HepG2 (cell line): Measurements from ENCODE around the gene METTL26. TPM values are rescaled to one million over a fixed set of nuclear protein-coding genes. Genes with fewer than 3 reads are reported as not detected.

Source experiments
- HNRNPLL ChIP-seq: fragments of 200-400 bp; formaldehyde crosslinking; IDR thresholded peaks from 2 replicates; pipeline ENCODE4 v1.6.1; 2017; ENCODE audit warnings: mild to moderate bottlenecking, low read depth, low read length; ENCODE audit not compliant: poor library complexity, severe bottlenecking
- KDM1A ChIP-seq: IDR thresholded peaks from 2 replicates; pipeline ENCODE4 v1.6.1; 2016; ENCODE audit warnings: missing compliant biosample characterization
- MED13 ChIP-seq: sonication (generic); formaldehyde crosslinking; IDR thresholded peaks from 2 replicates; pipeline ENCODE4 v1.5.0; 2020; ENCODE audit warnings: missing genetic modification reagents
- STAT5B ChIP-seq: sonication (generic); formaldehyde crosslinking; IDR thresholded peaks from 2 replicates; pipeline ENCODE4 v1.4.0; 2020; ENCODE audit warnings: missing genetic modification reagents
- ZNF367 ChIP-seq: sonication (generic); formaldehyde crosslinking; IDR thresholded peaks from 2 replicates; pipeline ENCODE4 v1.4.0; 2020; ENCODE audit warnings: missing genetic modification reagents, borderline replicate concordance
- ZNF75D ChIP-seq: sonication (generic); formaldehyde crosslinking; IDR thresholded peaks from 2 replicates; pipeline ENCODE4 v1.8.1; 2023; ENCODE audit warnings: missing genetic modification reagents, mild to moderate bottlenecking, borderline replicate concordance
- ZZZ3 ChIP-seq: sonication (generic); formaldehyde crosslinking; IDR thresholded peaks from 2 replicates; pipeline ENCODE4 v1.4.0; 2020; ENCODE audit warnings: missing genetic modification reagents, mild to moderate bottlenecking, borderline replicate concordance
- polyA plus RNA-seq, 8 experiments: library from polyadenylated mRNA; depleted of rRNA in 3 of 8; stranded (reverse) in 7 of 8; unstranded in 1 of 8; fragments of >200 nt; fragmentation: Illumina TruSeq in 4 of 8; extraction: Trizol in 4 of 8; gene quantifications; 2 replicates each; pipeline versions ENCODE4 v1.2.1 to v1.2.3, GENCODE V29; 2011 to 2016; ENCODE audit warnings: low read depth in 4 of 8, missing spikeins in 1 of 8, mixed read lengths in 1 of 8; ENCODE audit not compliant: insufficient read depth in 1 of 8
- total RNA-seq, 5 experiments: library from RNA; depleted of rRNA; stranded (reverse); fragments of >200 nt; fragmentation: Illumina TruSeq; extraction: Trizol; gene quantifications; 2 replicates each; pipeline ENCODE4 v1.2.3, GENCODE V29; 2016; ENCODE audit warnings: low read depth in 1 of 5
- TF ChIP-seq, protein P1 (sequence below): sonication (generic); formaldehyde crosslinking; IDR thresholded peaks from 2 replicates; pipeline ENCODE4 v1.4.0; 2020; ENCODE audit warnings: missing genetic modification reagents, borderline replicate concordance
- TF ChIP-seq, protein P2 (sequence below): sonication (generic); formaldehyde crosslinking; IDR thresholded peaks from 2 replicates; pipeline ENCODE4 v1.8.0; 2022; ENCODE audit warnings: missing genetic modification reagents, mild to moderate bottlenecking, moderate library complexity, borderline replicate concordance
- TF ChIP-seq, protein P3 (sequence below): sonication (generic); formaldehyde crosslinking; IDR thresholded peaks from 2 replicates; pipeline ENCODE4 v1.4.0; 2020; ENCODE audit warnings: mild to moderate bottlenecking, missing genetic modification reagents
- TF ChIP-seq, protein P4 (sequence below): sonication (generic); formaldehyde crosslinking; IDR thresholded peaks from 2 replicates; pipeline ENCODE4 v1.4.0; 2020; ENCODE audit warnings: low read depth, mild to moderate bottlenecking, missing genetic modification reagents
- TF ChIP-seq, protein P5 (sequence below): sonication (generic); formaldehyde crosslinking; IDR thresholded peaks from 2 replicates; pipeline ENCODE4 v1.9.0; 2021; ENCODE audit warnings: missing genetic modification reagents, borderline replicate concordance
- TF ChIP-seq, protein P6 (sequence below): sonication (generic); formaldehyde crosslinking; IDR thresholded peaks from 2 replicates; pipeline ENCODE4 v1.5.0; 2020; ENCODE audit warnings: mild to moderate bottlenecking, missing genetic modification reagents
- TF ChIP-seq, protein P7 (sequence below): sonication (generic); formaldehyde crosslinking; IDR thresholded peaks from 2 replicates; pipeline ENCODE4 v1.5.1; 2020; ENCODE audit warnings: missing genetic modification reagents, mild to moderate bottlenecking, borderline replicate concordance
- TF ChIP-seq, protein P8 (sequence below): sonication (generic); formaldehyde crosslinking; IDR thresholded peaks from 2 replicates; pipeline ENCODE4 v1.5.1; 2020; ENCODE audit warnings: missing genetic modification reagents, mild to moderate bottlenecking, borderline replicate concordance

Gene METTL26
- total and polyA plus RNA-seq, 2 of the 13 experiments (the other 11 are each of a cell fraction or from before 2014, with no cell fraction given) = 65.5 to 70.1 TPM

DNA sequence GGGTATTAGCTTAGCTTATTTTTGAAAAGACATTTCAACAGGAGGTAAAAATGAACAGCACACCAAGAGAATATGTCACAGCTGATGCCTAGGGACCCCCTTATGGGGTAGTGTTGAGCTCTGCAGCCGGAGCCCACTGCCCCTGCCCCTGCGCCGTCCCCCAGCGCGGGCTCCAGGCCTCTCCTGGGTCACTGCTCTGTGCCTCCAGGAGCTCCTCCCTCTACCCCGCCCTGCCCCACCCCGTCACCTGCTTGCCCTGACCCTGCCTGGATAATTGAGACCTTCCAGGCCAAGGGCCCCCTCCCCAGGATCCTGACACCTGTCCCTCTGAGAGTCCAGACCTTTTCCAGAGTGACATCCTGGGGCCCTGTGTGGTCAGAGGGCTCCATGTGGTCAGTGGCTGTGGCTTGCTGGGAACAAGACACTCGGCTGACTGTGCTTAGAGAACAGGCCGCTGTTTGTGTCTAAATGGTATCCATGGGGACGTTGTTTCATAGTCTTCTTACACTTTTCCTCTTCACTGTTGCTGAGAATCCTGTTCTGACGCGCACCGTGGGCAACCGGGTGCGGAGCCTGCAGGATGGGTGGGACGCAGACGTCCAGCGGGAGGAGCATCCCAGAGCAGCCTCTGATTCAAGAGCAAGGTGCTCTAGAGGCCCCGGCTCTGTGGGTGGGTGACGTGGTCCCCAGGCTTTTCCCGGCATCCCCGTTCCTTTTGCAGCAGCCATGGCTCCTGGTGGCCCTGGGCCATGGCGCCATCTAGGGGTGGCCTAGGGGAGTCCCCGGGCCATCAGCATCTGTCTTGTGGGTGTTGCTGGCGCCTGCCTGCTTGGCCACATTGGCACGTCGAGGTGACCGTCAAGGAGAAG, 25.4 kb downstream of the METTL26 start (continued):
- TF ChIP-seq, protein P1, sequence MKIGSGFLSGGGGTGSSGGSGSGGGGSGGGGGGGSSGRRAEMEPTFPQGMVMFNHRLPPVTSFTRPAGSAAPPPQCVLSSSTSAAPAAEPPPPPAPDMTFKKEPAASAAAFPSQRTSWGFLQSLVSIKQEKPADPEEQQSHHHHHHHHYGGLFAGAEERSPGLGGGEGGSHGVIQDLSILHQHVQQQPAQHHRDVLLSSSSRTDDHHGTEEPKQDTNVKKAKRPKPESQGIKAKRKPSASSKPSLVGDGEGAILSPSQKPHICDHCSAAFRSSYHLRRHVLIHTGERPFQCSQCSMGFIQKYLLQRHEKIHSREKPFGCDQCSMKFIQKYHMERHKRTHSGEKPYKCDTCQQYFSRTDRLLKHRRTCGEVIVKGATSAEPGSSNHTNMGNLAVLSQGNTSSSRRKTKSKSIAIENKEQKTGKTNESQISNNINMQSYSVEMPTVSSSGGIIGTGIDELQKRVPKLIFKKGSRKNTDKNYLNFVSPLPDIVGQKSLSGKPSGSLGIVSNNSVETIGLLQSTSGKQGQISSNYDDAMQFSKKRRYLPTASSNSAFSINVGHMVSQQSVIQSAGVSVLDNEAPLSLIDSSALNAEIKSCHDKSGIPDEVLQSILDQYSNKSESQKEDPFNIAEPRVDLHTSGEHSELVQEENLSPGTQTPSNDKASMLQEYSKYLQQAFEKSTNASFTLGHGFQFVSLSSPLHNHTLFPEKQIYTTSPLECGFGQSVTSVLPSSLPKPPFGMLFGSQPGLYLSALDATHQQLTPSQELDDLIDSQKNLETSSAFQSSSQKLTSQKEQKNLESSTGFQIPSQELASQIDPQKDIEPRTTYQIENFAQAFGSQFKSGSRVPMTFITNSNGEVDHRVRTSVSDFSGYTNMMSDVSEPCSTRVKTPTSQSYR (CRISPR knock-in tag) = no peak
- TF ChIP-seq, protein P2, sequence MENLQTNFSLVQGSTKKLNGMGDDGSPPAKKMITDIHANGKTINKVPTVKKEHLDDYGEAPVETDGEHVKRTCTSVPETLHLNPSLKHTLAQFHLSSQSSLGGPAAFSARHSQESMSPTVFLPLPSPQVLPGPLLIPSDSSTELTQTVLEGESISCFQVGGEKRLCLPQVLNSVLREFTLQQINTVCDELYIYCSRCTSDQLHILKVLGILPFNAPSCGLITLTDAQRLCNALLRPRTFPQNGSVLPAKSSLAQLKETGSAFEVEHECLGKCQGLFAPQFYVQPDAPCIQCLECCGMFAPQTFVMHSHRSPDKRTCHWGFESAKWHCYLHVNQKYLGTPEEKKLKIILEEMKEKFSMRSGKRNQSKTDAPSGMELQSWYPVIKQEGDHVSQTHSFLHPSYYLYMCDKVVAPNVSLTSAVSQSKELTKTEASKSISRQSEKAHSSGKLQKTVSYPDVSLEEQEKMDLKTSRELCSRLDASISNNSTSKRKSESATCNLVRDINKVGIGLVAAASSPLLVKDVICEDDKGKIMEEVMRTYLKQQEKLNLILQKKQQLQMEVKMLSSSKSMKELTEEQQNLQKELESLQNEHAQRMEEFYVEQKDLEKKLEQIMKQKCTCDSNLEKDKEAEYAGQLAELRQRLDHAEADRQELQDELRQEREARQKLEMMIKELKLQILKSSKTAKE (CRISPR knock-in tag) = no peak
- TF ChIP-seq MED13 (CRISPR knock-in tag) = no peak
- TF ChIP-seq KDM1A (CRISPR knock-in tag) = 0 out of 2 replicates have a peak, but pooled peaks have one; percentile 23
- TF ChIP-seq, protein P3, sequence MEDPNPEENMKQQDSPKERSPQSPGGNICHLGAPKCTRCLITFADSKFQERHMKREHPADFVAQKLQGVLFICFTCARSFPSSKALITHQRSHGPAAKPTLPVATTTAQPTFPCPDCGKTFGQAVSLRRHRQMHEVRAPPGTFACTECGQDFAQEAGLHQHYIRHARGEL (CRISPR knock-in tag) = no peak
- TF ChIP-seq, protein P4, sequence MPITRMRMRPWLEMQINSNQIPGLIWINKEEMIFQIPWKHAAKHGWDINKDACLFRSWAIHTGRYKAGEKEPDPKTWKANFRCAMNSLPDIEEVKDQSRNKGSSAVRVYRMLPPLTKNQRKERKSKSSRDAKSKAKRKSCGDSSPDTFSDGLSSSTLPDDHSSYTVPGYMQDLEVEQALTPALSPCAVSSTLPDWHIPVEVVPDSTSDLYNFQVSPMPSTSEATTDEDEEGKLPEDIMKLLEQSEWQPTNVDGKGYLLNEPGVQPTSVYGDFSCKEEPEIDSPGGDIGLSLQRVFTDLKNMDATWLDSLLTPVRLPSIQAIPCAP (CRISPR knock-in tag) = no peak
- TF ChIP-seq ZNF75D = no peak
- TF ChIP-seq STAT5B = no peak
- peak; percentile 44 for TF ChIP-seq HNRNPLL
- TF ChIP-seq ZNF367 = no peak
- TF ChIP-seq, protein P5, sequence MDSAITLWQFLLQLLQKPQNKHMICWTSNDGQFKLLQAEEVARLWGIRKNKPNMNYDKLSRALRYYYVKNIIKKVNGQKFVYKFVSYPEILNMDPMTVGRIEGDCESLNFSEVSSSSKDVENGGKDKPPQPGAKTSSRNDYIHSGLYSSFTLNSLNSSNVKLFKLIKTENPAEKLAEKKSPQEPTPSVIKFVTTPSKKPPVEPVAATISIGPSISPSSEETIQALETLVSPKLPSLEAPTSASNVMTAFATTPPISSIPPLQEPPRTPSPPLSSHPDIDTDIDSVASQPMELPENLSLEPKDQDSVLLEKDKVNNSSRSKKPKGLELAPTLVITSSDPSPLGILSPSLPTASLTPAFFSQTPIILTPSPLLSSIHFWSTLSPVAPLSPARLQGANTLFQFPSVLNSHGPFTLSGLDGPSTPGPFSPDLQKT (CRISPR knock-in tag) = no peak
- TF ChIP-seq, protein P6, sequence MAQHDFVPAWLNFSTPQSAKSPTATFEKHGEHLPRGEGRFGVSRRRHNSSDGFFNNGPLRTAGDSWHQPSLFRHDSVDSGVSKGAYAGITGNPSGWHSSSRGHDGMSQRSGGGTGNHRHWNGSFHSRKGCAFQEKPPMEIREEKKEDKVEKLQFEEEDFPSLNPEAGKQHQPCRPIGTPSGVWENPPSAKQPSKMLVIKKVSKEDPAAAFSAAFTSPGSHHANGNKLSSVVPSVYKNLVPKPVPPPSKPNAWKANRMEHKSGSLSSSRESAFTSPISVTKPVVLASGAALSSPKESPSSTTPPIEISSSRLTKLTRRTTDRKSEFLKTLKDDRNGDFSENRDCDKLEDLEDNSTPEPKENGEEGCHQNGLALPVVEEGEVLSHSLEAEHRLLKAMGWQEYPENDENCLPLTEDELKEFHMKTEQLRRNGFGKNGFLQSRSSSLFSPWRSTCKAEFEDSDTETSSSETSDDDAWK (CRISPR knock-in tag) = no peak
- TF ChIP-seq, protein P7, sequence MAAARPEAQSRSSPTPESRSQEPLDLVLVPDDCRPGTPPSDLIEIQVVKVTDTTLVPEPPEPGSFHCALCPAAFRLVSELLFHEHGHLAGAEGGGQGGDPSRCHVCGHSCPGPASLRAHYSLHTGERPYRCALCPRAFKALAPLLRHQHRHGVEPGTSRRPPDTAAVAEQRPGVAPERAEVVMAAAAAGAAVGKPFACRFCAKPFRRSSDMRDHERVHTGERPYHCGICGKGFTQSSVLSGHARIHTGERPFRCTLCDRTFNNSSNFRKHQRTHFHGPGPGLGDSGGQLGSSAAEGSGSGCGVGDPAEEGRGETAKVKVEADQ (CRISPR knock-in tag) = no peak
- TF ChIP-seq, protein P8, sequence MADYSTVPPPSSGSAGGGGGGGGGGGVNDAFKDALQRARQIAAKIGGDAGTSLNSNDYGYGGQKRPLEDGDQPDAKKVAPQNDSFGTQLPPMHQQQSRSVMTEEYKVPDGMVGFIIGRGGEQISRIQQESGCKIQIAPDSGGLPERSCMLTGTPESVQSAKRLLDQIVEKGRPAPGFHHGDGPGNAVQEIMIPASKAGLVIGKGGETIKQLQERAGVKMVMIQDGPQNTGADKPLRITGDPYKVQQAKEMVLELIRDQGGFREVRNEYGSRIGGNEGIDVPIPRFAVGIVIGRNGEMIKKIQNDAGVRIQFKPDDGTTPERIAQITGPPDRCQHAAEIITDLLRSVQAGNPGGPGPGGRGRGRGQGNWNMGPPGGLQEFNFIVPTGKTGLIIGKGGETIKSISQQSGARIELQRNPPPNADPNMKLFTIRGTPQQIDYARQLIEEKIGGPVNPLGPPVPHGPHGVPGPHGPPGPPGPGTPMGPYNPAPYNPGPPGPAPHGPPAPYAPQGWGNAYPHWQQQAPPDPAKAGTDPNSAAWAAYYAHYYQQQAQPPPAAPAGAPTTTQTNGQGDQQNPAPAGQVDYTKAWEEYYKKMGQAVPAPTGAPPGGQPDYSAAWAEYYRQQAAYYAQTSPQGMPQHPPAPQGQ = no peak
- no peak for TF ChIP-seq ZZZ3 (CRISPR knock-in tag)
